Bronchial epithelial cell (primary cell): ENCODE measurements around the gene PTCHD1. TPM values are rescaled to one million over a fixed set of nuclear protein-coding genes. Genes with fewer than 3 reads are reported as not detected.
A peak's percentile ranks its signal among the peaks of the same experiment; 100 is the strongest.

Experiments used
- DNase-seq: peaks from one replicate; pipeline ENCODE4 v3.0.0-alpha.2; 2010; ENCODE audit warnings: low read depth
- FAIRE-seq: peaks from 2 replicates; lab custom pipeline; 2011; peaks lifted over from hg19 to GRCh38; lab: Jason Lieb, UNC
- H3K27me3 ChIP-seq: 2 replicates; pipeline ENCODE4 v1.5.1; 2011; ENCODE audit warnings: low read length; ENCODE audit not compliant: control insufficient read depth, insufficient read depth
- H3K36me3 ChIP-seq: 2 replicates; pipeline ENCODE4 v1.5.1; 2011; ENCODE audit warnings: low read length; ENCODE audit not compliant: control insufficient read depth, insufficient read depth
- H3K4me3 ChIP-seq: 2 replicates; pipeline ENCODE4 v1.5.1; 2011; ENCODE audit warnings: mild to moderate bottlenecking, low read depth, low read length, control low read depth
- CTCF ChIP-seq: IDR thresholded peaks from 2 replicates; pipeline ENCODE4 v1.5.1; 2011; ENCODE audit warnings: mild to moderate bottlenecking, moderate library complexity, low read length, control low read depth, inconsistent platforms; ENCODE audit not compliant: insufficient read depth, severe bottlenecking
- total RNA-seq: library from RNA; depleted of rRNA; stranded (reverse); fragments of >200 nt; gene quantifications from 2 replicates; pipeline ENCODE4 v1.2.1, GENCODE V29; 2014

The PTCHD1 gene
- total RNA-seq, 1 donor from 2014 or later: not detected

- Histone ChIP-seq H3K27me3 (peaks cover 12% of the 10 kb centered on the region), H3K36me3 (no peaks in the 10 kb centered on the region), H3K4me3 (no peak overlapping the region)
- DNase-seq (no peak), FAIRE-seq (no peak)
- no peak for TF ChIP-seq CTCF
These were observed 3.7 kb downstream of the PTCHD1 start for GRCh38 chrX:23338334-23338733.

GRCh38 chrX:23341452-23341851, 6.8 kb downstream of the PTCHD1 start:
- no peak for TF ChIP-seq CTCF
- no peak overlapping the region for H3K4me3 ChIP-seq
- FAIRE-seq (no peak), DNase-seq (no peak)
- H3K36me3 ChIP-seq: no peaks in the 10 kb centered on the region
- no peaks in the 10 kb centered on the region for H3K27me3 ChIP-seq

- DNase-seq: peak; percentile 1
- TF ChIP-seq CTCF: no peak
- Histone ChIP-seq H3K4me3 (no peak overlapping the region), H3K36me3 (no peaks in the 10 kb centered on the region), H3K27me3 (no peaks in the 10 kb centered on the region)
- no peak for FAIRE-seq
These were observed 9.7 kb downstream of the PTCHD1 start for GRCh38 chrX:23344238-23344903.

- no peaks in the 10 kb centered on the region for H3K27me3 ChIP-seq
- H3K4me3 ChIP-seq: no peak overlapping the region
- FAIRE-seq (no peak), DNase-seq (no peak)
- H3K36me3 ChIP-seq: no peaks in the 10 kb centered on the region
- no peak for TF ChIP-seq CTCF
These were observed 10.2 kb downstream of the PTCHD1 start for GRCh38 chrX:23344904-23345271.

GRCh38 chrX:23356189-23356588, 21.5 kb downstream of the PTCHD1 start:
- no peaks in the 10 kb centered on the region for H3K27me3 ChIP-seq
- no peak for TF ChIP-seq CTCF
- FAIRE-seq: no peak
- DNase-seq: no peak
- H3K4me3 ChIP-seq: no peak overlapping the region
- H3K36me3 ChIP-seq: no peaks in the 10 kb centered on the region

GRCh38 chrX:23364416-23364815, 29.8 kb downstream of the PTCHD1 start:
- FAIRE-seq: peak; percentile 55
- TF ChIP-seq CTCF: no peak
- no peak overlapping the region for H3K4me3 ChIP-seq

More at GRCh38 chrX:23364416-23364815, 29.8 kb downstream of the PTCHD1 start:
- no peaks in the 10 kb centered on the region for H3K27me3 ChIP-seq
- no peaks in the 10 kb centered on the region for H3K36me3 ChIP-seq
- no peak for DNase-seq
